NCI-H1694 treated with DMSO at 0.1 percent for 48 hours (cell line): Measurements from ENCODE around the gene WDR17.
"Not testable (repeated sequence)": the region's sequence is repeated elsewhere in the genome, so short reads cannot be mapped to it uniquely, and the experiment has no call there.

ENCODE experiments used
- DNase-seq: peaks from one replicate; lab custom pipeline; 2025; lab: John Stamatoyannopoulos, UW

Gene WDR17

DNA sequence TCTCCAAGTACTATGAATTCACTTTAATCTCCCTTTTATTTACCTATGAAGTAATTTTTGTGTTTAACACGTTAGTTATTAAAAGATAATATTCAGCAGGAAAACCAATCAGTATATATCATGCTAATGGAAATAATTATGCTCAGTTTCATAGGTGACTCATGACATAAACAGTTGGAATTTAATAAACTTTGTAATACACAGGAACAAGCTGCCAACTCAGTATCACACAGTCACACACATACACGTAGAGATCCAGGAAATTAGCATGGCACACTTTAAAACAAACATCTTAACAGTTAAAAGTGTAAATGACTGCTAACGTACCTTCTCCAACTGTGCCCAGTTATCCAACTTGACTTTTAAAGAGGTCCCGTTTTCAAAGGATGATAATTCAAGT is 127.5 kb downstream of the WDR17 start:
- DNase-seq: no peak

DNA sequence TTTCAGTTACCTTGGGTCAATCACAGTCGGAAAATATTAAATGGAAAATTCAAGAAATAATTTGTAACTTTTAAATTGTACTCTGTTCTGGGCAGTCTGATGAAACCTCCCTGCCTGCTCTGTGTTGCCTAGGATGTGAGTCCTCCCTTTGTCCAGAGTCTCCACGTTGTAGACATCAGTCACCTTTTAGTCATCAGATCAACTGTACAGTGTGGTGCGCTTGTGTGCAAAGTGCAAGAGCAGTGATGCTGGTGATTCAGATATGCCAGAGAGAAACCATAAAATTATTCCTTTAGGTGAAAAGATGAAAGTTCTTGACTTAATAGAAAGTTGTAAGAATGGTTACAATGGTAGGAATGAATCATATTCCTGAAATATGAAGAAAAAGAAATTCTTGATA is 128.3 kb downstream of the WDR17 start:
- DNase-seq: no peak

DNA sequence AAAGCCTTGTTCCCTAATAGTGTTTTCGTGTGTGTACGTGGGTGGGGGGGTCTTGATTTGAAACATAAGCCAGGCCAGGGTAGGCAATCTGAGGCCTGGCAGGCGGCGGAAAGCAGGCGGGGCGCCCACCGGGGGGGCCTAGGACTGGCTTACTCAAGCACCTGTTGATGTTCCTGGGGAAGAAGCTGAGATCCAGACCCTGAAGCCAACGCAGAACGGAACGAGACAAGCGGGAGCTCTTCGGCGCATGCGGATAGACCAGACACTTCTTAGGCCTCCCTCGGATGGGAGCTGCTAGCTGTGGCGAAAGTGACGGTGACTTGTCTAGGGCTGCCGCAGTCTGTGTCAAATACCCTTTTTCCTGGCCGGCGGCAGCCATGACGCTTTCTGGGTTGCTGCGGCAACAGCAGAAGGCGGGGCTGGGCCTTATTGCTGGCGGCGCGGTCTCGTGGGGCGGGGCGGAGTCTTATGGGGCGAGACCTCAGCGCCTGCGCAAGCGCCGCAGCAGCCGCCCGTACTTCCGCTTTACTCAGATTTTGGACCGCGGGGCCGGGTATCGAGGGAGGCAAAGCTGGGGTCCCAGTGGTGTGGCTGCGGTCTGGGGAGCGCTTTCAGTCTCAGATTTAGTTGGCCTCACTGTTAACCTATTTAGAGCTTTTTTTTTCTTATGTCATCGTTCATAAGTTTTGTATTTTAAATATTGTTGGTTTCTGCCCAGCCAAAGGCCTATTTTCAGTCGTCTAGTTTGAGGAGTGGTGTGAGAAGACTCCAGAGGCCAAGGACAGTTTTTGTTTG is 129.7 kb downstream of the WDR17 start, which contains the start of gene SPATA4:
Gene SPATA4, minus strand, starts transcription at position 402 of the 795 bp plus-strand sequence. Its CDS starts 23 bp downstream, at position 379.
- DNase-seq: peak; percentile 58

DNA sequence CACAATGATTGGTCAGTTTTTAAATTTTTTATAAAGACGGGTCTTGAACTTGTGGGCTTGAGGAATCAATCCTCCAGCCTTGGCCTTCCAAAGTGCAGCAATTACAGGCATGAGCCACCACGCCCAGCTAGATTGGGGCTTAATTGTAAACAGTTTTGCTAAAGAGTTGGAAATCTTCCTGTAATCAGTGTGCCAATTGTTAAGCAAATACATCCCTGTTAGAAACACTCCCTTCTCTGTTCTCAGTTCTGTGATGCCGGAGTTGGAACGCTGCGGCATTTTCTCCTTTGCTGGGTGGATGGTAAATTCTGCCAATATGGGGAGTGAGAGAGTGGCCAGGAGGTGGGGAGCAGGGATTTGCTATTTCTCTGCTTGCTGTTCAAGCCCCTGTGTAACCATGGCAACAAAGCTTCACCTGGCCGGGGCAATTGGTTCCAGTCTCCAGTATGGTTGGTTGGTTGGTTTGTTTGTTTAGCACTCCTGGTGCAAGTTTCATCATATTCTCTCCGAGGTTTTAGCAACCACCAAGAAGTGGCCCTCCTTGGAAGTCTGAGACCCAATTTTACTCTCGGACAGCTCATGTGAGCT is 132.8 kb downstream of the WDR17 start:
- no peak for DNase-seq

DNA sequence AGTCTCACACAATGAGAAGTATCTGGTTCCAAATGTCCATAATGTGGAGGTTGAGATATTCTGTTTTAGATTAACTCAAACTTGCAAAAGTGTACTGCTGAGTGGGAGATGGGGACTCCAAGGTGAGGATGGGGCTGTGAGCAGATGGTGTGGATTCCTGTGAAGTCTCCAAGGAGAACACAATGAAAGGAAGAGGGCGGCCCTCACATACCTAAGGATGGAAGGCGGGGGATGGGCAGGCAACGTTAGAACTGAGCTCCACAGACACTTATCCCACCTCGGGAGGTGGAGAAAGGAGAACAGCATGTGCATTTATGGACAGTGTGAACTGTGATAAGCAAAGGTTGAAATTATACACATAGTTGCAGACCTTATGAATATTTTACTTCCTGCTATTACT is 139.7 kb downstream of the WDR17 start:
- DNase-seq: no peak

DNA sequence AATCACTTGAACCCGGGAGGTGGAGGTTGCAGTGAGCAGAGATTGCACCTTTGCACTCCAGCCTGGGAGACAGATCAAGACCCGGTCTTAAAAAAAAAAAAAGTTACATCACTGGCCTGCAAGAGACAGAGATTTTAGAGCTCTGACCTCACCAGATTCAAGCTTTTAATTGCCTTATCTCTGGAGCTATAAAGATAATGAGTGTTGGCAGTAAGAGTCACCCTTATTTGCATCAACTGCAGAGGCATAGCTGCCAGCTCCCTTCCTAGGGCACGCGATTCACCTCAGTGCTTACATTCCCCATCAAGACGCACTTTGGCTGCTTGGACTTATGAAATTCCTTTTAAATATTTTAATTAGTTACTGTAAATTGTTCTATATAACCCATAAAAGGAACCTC is 142.2 kb downstream of the WDR17 start:
- DNase-seq: no peak

DNA sequence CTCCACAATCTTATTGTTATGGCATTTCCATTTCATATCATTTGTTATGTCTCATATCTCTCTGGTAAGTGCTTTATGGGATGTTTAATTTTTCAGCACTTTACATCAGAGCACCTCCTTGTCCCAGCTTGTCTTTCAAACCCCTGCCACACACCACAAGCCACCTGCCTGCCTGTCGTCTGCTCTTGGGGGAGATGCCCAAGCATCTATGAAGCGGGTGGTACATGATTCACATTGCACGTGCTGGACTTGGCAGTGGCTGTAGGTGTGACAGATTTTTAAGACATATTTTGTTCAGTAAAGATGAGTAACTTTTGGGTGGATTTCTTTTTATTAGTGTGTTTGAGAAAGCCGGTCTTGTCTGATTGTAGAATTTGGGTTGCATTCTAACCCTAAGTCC is 143.9 kb downstream of the WDR17 start:
- no peak for DNase-seq

DNA sequence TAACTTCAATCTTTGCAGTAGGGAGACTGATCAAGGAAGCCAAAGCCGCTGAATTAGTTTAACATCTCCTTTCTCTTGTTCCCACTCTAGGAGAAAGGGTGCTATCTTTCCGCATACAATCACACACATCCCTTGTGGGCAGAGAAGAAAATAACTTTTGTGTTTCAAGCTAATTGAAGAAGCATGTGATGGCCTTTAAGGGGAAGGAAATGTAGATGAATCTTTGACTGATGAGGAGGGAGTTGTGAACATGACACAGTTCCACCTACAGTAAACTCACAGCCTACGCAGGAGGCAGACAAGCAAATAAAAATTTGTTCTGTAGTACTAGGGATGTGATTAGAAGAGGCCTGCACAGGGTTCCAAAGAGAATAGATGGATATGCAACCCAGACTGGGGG is 144.5 kb downstream of the WDR17 start:
- no peak for DNase-seq

DNA sequence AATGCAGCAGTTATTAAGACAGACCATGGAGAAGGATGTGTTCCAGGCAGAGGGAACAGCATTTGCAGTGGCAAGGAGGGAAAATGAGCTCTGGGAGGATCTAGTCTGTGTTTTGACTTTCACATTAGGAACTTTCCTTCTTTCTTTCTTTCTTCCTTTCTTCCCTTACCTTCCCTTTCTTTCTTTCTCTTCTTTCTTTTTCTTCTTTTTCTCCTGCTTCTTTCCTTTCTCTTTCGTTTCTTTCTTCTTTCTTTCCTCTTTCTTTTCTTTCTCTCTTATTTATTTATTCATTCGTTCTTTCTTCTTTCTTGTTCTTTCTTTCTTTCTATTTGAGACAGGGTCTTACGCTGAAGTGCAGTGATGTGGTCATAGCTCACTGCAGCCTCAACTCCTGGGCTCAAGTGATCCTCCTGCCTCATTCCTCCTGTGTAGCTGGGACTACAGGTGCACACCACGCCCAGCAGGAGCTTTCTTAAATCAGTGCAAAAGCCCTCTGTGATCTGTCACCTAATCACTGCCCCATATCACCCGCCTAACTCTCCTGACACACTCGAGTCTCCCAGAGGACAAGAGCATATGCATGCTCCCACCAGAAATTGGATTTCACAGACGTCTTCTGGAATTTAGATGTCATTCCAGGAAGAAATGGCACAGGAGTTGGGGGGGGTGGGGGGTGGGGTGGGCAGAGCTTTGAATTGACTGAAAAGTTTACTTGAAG is 145.1 kb downstream of the WDR17 start:
- DNase-seq: no peak

DNA sequence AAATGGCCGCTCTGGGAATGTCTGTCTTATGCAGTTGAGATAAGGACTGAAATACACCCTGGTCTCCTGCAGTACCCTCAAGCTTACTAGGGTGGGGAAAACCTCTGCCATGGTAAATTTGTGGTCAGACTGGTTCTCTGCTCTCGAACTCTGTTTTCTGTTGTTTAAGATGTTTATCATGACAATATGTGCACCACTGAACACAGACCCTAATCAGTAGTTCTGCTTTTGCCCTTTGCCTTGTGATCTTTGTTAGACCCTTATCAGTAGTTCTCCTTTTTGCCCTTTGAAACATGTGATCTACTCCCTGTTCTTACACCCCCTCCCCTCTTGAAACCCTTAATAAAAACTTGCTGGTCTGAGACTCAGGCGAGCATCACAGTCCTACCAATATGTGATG is 146.7 kb downstream of the WDR17 start:
- DNase-seq: not testable (repeated sequence)

DNA sequence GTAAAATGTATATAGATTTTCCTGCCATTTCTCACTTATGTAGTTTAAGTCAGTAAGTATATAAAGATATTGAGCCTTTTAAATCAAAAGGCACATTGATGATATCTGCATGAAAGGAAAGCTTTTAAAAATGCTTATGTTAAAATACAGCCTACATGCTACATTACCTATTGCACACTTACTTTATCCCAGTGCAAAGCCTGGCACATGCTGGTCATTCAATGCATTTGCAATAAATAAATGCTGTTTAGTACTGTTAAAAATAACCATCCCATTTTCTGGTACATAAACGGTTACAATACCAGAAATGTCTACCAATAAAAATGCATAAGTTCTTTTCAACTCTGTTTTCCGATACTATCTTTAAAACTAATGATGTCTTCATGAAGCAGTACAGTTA is 151.9 kb downstream of the WDR17 start:
- no peak for DNase-seq

DNA sequence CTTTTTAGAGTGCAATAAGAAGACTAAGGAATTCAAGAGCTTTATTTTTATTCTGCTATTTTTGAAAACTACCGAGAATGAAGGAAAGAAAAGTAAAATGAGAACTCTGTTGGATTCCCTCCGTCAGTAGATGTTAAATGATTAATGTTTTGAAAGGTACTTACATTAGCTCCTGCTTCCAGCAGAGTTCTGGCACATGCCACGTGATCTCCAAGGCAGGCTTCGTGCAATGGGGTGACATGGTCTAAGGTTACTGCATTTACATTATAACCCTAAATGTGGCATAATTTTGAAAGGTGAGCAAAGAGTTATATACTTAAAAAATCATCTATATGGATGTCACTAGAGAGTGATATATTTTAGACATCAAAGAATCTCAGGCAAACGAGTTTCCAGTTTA is 156.5 kb downstream of the WDR17 start:
- DNase-seq: no peak

DNA sequence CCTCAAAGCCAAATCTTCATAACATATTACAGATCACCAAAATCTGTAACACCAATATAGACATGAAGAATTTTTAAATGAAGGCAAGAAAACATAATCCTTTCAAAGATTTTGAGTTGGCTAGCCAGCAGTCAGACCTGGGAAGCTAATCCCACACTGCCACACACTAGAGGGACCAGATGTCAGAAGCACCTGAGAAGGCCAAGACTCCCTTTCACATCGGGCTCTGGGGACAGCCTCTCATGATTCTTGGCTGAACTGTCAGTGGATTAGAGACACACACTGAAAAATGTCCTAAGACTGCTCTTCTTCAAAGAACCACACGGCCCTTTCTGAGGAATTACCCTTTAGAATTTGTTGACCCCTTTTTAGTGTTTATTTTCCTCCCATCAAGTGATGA is 157.9 kb downstream of the WDR17 start:
- no peak for DNase-seq

DNA sequence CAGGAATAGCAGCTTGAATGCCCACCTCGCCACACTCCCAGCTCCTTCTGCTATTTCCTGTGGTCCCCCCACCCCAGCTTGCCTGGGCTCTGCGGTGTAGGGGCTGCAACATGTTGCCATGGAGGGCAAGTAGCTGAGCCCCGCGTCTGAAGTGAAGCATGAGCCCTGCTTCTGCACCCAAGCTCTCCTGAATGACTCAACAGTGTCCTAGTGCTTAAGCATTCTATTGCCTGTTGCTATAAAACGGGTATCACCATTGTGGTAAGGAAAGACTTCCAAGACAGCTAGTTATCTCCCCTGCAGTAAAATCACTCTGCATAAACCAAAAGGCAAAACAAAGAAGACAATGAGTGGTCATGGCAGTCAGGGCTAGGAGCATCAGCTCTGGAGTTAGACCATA is 161.1 kb downstream of the WDR17 start:
- no peak for DNase-seq

DNA sequence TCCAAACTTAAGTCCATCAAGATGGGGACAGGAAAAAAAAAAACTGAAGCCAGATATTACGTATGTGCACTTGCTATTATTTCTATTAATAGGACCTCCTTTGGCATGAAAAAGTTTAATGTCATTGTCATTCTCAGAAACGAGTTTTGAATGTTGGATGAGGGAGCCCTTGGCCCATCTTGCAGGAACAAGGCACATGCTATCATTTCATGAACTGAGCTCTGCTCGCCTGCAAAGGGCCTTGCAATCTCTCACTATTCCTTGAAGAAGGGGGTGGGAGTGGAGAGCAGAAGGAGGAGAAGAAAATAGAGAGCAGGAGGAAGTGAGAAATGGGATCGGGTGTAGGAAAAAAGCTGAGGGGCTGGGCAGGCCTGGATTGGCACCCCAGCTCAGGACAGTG is 164.0 kb downstream of the WDR17 start:
- no peak for DNase-seq
